Upper lobe of left lung (tissue), 4 donors: ENCODE measurements around the gene PLEKHG3.

ENCODE experiments used
- EP300 ChIP-seq, 4 donors: sonication (generic); formaldehyde crosslinking; IDR thresholded peaks; one replicate each; pipeline ENCODE4 v1.5.1; 2017; ENCODE audit warnings: antibody characterized with exemption in 4 of 4, control low read depth in 2 of 4
- POLR2A ChIP-seq, 4 donors: fragments of 450-650 bp; IDR thresholded peaks; one replicate each; pipeline ENCODE4 v1.5.1; 2016 to 2017; ENCODE audit warnings: antibody characterized with exemption in 4 of 4, mild to moderate bottlenecking in 2 of 4
- POLR2AphosphoS5 ChIP-seq, 2 donors: sonication (generic); formaldehyde crosslinking; IDR thresholded peaks; one replicate each; pipeline ENCODE4 v1.5.1; 2017; ENCODE audit warnings: antibody characterized with exemption in 2 of 2
- TF ChIP-seq, protein P1 (sequence below), 6 experiments: fragments of 450-650 bp in 4 of 6; fragments of 200-600 bp in 2 of 6; sonication (generic) in 2 of 6; IDR thresholded peaks; one replicate each; pipeline ENCODE4 v1.5.1; 2016 to 2019; ENCODE audit warnings: antibody characterized with exemption in 6 of 6

DNA sequence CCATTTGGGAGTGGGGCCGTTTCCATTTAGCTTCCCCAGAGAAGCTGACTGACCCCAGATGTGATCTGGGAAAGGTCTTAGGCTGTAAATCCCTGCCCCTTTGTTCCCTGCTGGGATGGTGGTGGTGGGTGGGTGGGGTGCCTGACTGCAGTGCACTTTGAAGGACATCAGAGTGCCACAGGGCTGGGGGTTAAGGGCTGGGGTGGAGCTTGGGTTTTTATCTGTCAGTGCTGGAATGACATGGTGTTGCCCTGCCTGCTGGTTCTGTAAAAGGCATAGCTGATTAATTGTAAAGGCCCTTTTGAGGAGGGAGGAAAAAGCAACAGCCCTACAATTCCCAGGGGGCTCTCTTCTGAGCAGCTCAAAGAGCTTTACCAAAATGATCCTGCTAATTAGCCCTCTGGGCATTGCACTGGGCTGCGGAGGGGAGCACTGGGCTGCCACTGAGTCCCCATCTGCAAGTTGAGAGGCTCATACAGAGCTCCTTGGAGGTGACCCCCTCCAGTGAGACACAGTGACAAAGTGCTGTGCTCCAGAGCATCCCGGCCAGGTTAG lies 21.1 kb downstream of the PLEKHG3 start:
- TF ChIP-seq, protein P1, sequence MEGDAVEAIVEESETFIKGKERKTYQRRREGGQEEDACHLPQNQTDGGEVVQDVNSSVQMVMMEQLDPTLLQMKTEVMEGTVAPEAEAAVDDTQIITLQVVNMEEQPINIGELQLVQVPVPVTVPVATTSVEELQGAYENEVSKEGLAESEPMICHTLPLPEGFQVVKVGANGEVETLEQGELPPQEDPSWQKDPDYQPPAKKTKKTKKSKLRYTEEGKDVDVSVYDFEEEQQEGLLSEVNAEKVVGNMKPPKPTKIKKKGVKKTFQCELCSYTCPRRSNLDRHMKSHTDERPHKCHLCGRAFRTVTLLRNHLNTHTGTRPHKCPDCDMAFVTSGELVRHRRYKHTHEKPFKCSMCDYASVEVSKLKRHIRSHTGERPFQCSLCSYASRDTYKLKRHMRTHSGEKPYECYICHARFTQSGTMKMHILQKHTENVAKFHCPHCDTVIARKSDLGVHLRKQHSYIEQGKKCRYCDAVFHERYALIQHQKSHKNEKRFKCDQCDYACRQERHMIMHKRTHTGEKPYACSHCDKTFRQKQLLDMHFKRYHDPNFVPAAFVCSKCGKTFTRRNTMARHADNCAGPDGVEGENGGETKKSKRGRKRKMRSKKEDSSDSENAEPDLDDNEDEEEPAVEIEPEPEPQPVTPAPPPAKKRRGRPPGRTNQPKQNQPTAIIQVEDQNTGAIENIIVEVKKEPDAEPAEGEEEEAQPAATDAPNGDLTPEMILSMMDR (IDR thresholded peaks at IDR 0.05) = no peak
- TF ChIP-seq POLR2AphosphoS5 (IDR thresholded peaks at IDR 0.05) = no peak
- TF ChIP-seq EP300 (IDR thresholded peaks at IDR 0.05) = no peak
- no peak for TF ChIP-seq POLR2A (IDR thresholded peaks at IDR 0.05)
